Measurements from ENCODE around the gene TP53INP2.
"Not testable (repeated sequence)": the region's sequence is repeated elsewhere in the genome, so short reads cannot be mapped to it uniquely, and the experiment has no call there.

The TP53INP2 gene

GRCh38 chr20:34709831-34710567, 5.9 kb downstream of the TP53INP2 start:
- no peak for TF ChIP-seq SPI1 (IDR thresholded peaks at IDR 0.05; ENCODE audit: low read depth, low read length)
- FAIRE-seq = no peak

GRCh38 chr20:34710568-34710839, 6.4 kb downstream of the TP53INP2 start:
- no peak for TF ChIP-seq TAF1 (IDR thresholded peaks at IDR 0.05; ENCODE audit: low read depth, low read length)
- TF ChIP-seq POLR2AphosphoS5 (IDR thresholded peaks at IDR 0.05; ENCODE audit: low read depth, low read length) = no peak
- TF ChIP-seq POU2F2 (IDR thresholded peaks at IDR 0.05; ENCODE audit: low read depth, low read length) = no peak
- no peak for TF ChIP-seq PAX5 (IDR thresholded peaks at IDR 0.05; ENCODE audit: insufficient read depth, low read length, severe bottlenecking)
- TF ChIP-seq POLR2A (IDR thresholded peaks at IDR 0.05; ENCODE audit: low read depth, low read length) = no peak
- no peak for TF ChIP-seq SPI1 (IDR thresholded peaks at IDR 0.05; ENCODE audit: low read depth, low read length)
- FAIRE-seq (no peak), DNase-seq (ENCODE audit: insufficient read length, low spot score) (no peak)

More at GRCh38 chr20:34709831-34710567, 5.9 kb downstream of the TP53INP2 start:
- DNase-seq (ENCODE audit: insufficient read length, low spot score) = peak; percentile 52

GRCh38 chr20:34710861-34711574, 6.9 kb downstream of the TP53INP2 start:
- no peak for TF ChIP-seq PAX5 (IDR thresholded peaks at IDR 0.05; ENCODE audit: insufficient read depth, low read length, severe bottlenecking)
- no peak for TF ChIP-seq POU2F2 (IDR thresholded peaks at IDR 0.05; ENCODE audit: low read depth, low read length)
- TF ChIP-seq POLR2AphosphoS5 (IDR thresholded peaks at IDR 0.05; ENCODE audit: low read depth, low read length) = no peak
- no peak for TF ChIP-seq POLR2A (IDR thresholded peaks at IDR 0.05; ENCODE audit: low read depth, low read length)
- TF ChIP-seq SPI1 (IDR thresholded peaks at IDR 0.05; ENCODE audit: low read depth, low read length) = peak; percentile 69
- no peak for DNase-seq (ENCODE audit: insufficient read length, low spot score)
- no peak for FAIRE-seq

GRCh38 chr20:34711813-34712430, 7.8 kb downstream of the TP53INP2 start:
- FAIRE-seq (no peak), DNase-seq (ENCODE audit: insufficient read length, low spot score) (no peak)
- TF ChIP-seq POLR2AphosphoS5 (IDR thresholded peaks at IDR 0.05; ENCODE audit: low read depth, low read length) (no peak), TAF1 (IDR thresholded peaks at IDR 0.05; ENCODE audit: low read depth, low read length) (no peak), SPI1 (IDR thresholded peaks at IDR 0.05; ENCODE audit: low read depth, low read length) (no peak), POU2F2 (IDR thresholded peaks at IDR 0.05; ENCODE audit: low read depth, low read length) (no peak), PAX5 (IDR thresholded peaks at IDR 0.05; ENCODE audit: insufficient read depth, low read length, severe bottlenecking) (no peak), POLR2A (IDR thresholded peaks at IDR 0.05; ENCODE audit: low read depth, low read length) (no peak)

GRCh38 chr20:34712525-34713192, 8.5 kb downstream of the TP53INP2 start:
- TF ChIP-seq TAF1 (IDR thresholded peaks at IDR 0.05; ENCODE audit: low read depth, low read length) = no peak
- TF ChIP-seq POLR2AphosphoS5 (IDR thresholded peaks at IDR 0.05; ENCODE audit: low read depth, low read length) = no peak
- TF ChIP-seq POLR2A (IDR thresholded peaks at IDR 0.05; ENCODE audit: low read depth, low read length) = no peak
- no peak for TF ChIP-seq POU2F2 (IDR thresholded peaks at IDR 0.05; ENCODE audit: low read depth, low read length)
- no peak for TF ChIP-seq SPI1 (IDR thresholded peaks at IDR 0.05; ENCODE audit: low read depth, low read length)
- TF ChIP-seq PAX5 (IDR thresholded peaks at IDR 0.05; ENCODE audit: insufficient read depth, low read length, severe bottlenecking) = no peak
- no peak for FAIRE-seq
- no peak for DNase-seq (ENCODE audit: insufficient read length, low spot score)

- TF ChIP-seq POLR2A (IDR thresholded peaks at IDR 0.05; ENCODE audit: low read depth, low read length) (peak; percentile 15; the same call in 1 of the 2 replicates), PAX5 (IDR thresholded peaks at IDR 0.05; ENCODE audit: insufficient read depth, low read length, severe bottlenecking) (no peak), SPI1 (IDR thresholded peaks at IDR 0.05; ENCODE audit: low read depth, low read length) (peak; percentile 23; the same call in 1 of the 2 replicates), POU2F2 (IDR thresholded peaks at IDR 0.05; ENCODE audit: low read depth, low read length) (no peak), POLR2AphosphoS5 (IDR thresholded peaks at IDR 0.05; ENCODE audit: low read depth, low read length) (peak; percentile 59; the same call in 1 of the 2 replicates), TAF1 (IDR thresholded peaks at IDR 0.05; ENCODE audit: low read depth, low read length) (no peak)
- no peak for DNase-seq (ENCODE audit: insufficient read length, low spot score)
- FAIRE-seq = peak; percentile 56
Measured at GRCh38 chr20:34713194-34713943, 9.2 kb downstream of the TP53INP2 start.

GRCh38 chr20:34713944-34714515, 9.9 kb downstream of the TP53INP2 start:
- not testable (repeated sequence) for DNase-seq (ENCODE audit: insufficient read length, low spot score); FAIRE-seq
- 0 out of 2 replicates have a peak, but pooled peaks have one; percentile 7 for TF ChIP-seq POLR2A (IDR thresholded peaks at IDR 0.05; ENCODE audit: low read depth, low read length)

- FAIRE-seq (no peak), DNase-seq (ENCODE audit: insufficient read length, low spot score) (no peak)
- TF ChIP-seq PAX5 (IDR thresholded peaks at IDR 0.05; ENCODE audit: insufficient read depth, low read length, severe bottlenecking) (no peak), POLR2A (IDR thresholded peaks at IDR 0.05; ENCODE audit: low read depth, low read length) (no peak)
Measured at GRCh38 chr20:34715384-34715783, 11.2 kb downstream of the TP53INP2 start.

GRCh38 chr20:34716921-34717229, 12.7 kb downstream of the TP53INP2 start:
- FAIRE-seq (no peak), DNase-seq (ENCODE audit: insufficient read length, low spot score) (no peak)
- TF ChIP-seq SPI1 (IDR thresholded peaks at IDR 0.05; ENCODE audit: low read depth, low read length) = no peak
- TF ChIP-seq POLR2AphosphoS5 (IDR thresholded peaks at IDR 0.05; ENCODE audit: low read depth, low read length) = no peak
- TF ChIP-seq POLR2A (IDR thresholded peaks at IDR 0.05; ENCODE audit: low read depth, low read length) = no peak
- no peak for TF ChIP-seq TAF1 (IDR thresholded peaks at IDR 0.05; ENCODE audit: low read depth, low read length)
- no peak for TF ChIP-seq POU2F2 (IDR thresholded peaks at IDR 0.05; ENCODE audit: low read depth, low read length)
- TF ChIP-seq PAX5 (IDR thresholded peaks at IDR 0.05; ENCODE audit: insufficient read depth, low read length, severe bottlenecking) = no peak
